Measurements from ENCODE around the gene SPOCK1.

Gene SPOCK1

GRCh38 chr5:137264041-137264440, 235.1 kb downstream of the SPOCK1 start:
- no peak overlapping the region for H2BK5ac ChIP-seq (ENCODE audit: low read depth, low read length, poor library complexity, severe bottlenecking)
- H2BK12ac ChIP-seq (ENCODE audit: low read length in 2 of 2): no peak overlapping the region
- WGBS: 78% methylated on average over 3 of the region's 3 CpGs
- peak overlapping the region in 1 of 2 experiments; percentile 36 for H3K4me3 ChIP-seq (ENCODE audit: insufficient read depth in 1 of 2, low read depth in 1 of 2, low read length in 2 of 2)
- H3K4me1 ChIP-seq (ENCODE audit: control insufficient read depth, insufficient read depth, low read depth, low read length): no peaks in the 10 kb centered on the region
- no peaks in the 10 kb centered on the region for H3K79me1 ChIP-seq (replicated peaks; ENCODE audit: low read length, poor library complexity, severe bottlenecking)
- H3K18ac ChIP-seq (ENCODE audit: low read depth in 1 of 2, low read length in 2 of 2): no peak overlapping the region
- DNase-seq: no peak
- no peak overlapping the region for H4K91ac ChIP-seq (ENCODE audit: low read length)
- no peak overlapping the region for H3K14ac ChIP-seq (ENCODE audit: low read length in 2 of 2)
- H3K23ac ChIP-seq (ENCODE audit: low read length in 2 of 2): no peak overlapping the region
- no peak overlapping the region for H2BK120ac ChIP-seq (ENCODE audit: low read depth, low read length)
- H3K27ac ChIP-seq (ENCODE audit: low read length, poor library complexity, severe bottlenecking): no peak overlapping the region
- no peak overlapping the region for H2AFZ ChIP-seq (ENCODE audit: low read depth, low read length)
- peaks cover 0 to 51% of the 10 kb centered on the region in 2 experiments for H3K27me3 ChIP-seq (ENCODE audit: control insufficient read depth in 1 of 2, insufficient read depth in 1 of 2, low read length in 2 of 2)
- H3K36me3 ChIP-seq (ENCODE audit: control insufficient read depth in 1 of 2, insufficient read depth in 2 of 2, low read depth in 1 of 2, low read length in 2 of 2): no peaks in the 10 kb centered on the region
- no peaks in the 10 kb centered on the region for H3K9me3 ChIP-seq (ENCODE audit: control insufficient read depth, low read length)
- H4K8ac ChIP-seq (ENCODE audit: low read length): no peak overlapping the region
- H3K4me2 ChIP-seq (ENCODE audit: low read length, poor library complexity, severe bottlenecking): no peak overlapping the region
- no peak overlapping the region for H2BK15ac ChIP-seq (ENCODE audit: low read depth, poor library complexity, severe bottlenecking)
- H3K4ac ChIP-seq (ENCODE audit: low read depth in 1 of 2, low read length in 2 of 2): no peak overlapping the region
- H2AK5ac ChIP-seq (ENCODE audit: low read length, severe bottlenecking): no peak overlapping the region
- H3K9ac ChIP-seq (ENCODE audit: low read length): no peak overlapping the region

GRCh38 chr5:137263371-137264005, 235.6 kb downstream of the SPOCK1 start:
- Histone ChIP-seq H3K18ac (ENCODE audit: low read depth in 1 of 2, low read length in 2 of 2) (no peak overlapping the region), H3K4ac (ENCODE audit: low read depth in 1 of 2, low read length in 2 of 2) (no peak overlapping the region), H3K4me1 (ENCODE audit: control insufficient read depth, insufficient read depth, low read depth, low read length) (no peaks in the 10 kb centered on the region), H2BK12ac (ENCODE audit: low read length in 2 of 2) (no peak overlapping the region), H3K27me3 (ENCODE audit: control insufficient read depth in 1 of 2, insufficient read depth in 1 of 2, low read length in 2 of 2) (peaks cover 0 to 51% of the 10 kb centered on the region in 2 experiments), H3K4me2 (ENCODE audit: low read length, poor library complexity, severe bottlenecking) (no peak overlapping the region), H3K36me3 (ENCODE audit: control insufficient read depth in 1 of 2, insufficient read depth in 2 of 2, low read depth in 1 of 2, low read length in 2 of 2) (no peaks in the 10 kb centered on the region), H3K9me3 (ENCODE audit: control insufficient read depth, low read length) (no peaks in the 10 kb centered on the region), H3K9ac (ENCODE audit: low read length) (no peak overlapping the region), H2BK120ac (ENCODE audit: low read depth, low read length) (no peak overlapping the region), H2BK5ac (ENCODE audit: low read depth, low read length, poor library complexity, severe bottlenecking) (no peak overlapping the region), H3K14ac (ENCODE audit: low read length in 2 of 2) (no peak overlapping the region), H3K23ac (ENCODE audit: low read length in 2 of 2) (no peak overlapping the region), H3K27ac (ENCODE audit: low read length, poor library complexity, severe bottlenecking) (no peak overlapping the region), H3K4me3 (ENCODE audit: insufficient read depth in 1 of 2, low read depth in 1 of 2, low read length in 2 of 2) (no peak overlapping the region), H2BK15ac (ENCODE audit: low read depth, poor library complexity, severe bottlenecking) (no peak overlapping the region), H3K79me1 (replicated peaks; ENCODE audit: low read length, poor library complexity, severe bottlenecking) (no peaks in the 10 kb centered on the region), H2AK5ac (ENCODE audit: low read length, severe bottlenecking) (no peak overlapping the region), H2AFZ (ENCODE audit: low read depth, low read length) (no peak overlapping the region), H4K8ac (ENCODE audit: low read length) (no peak overlapping the region), H4K91ac (ENCODE audit: low read length) (no peak overlapping the region)
- no peak for DNase-seq
- WGBS: 85% methylated on average over 5 of the region's 5 CpGs

GRCh38 chr5:137262818-137263217, 236.3 kb downstream of the SPOCK1 start:
- no peak overlapping the region for H2AFZ ChIP-seq (ENCODE audit: low read depth, low read length)
- H3K14ac ChIP-seq (ENCODE audit: low read length in 2 of 2): no peak overlapping the region
- peaks cover 0 to 54% of the 10 kb centered on the region in 2 experiments for H3K27me3 ChIP-seq (ENCODE audit: control insufficient read depth in 1 of 2, insufficient read depth in 1 of 2, low read length in 2 of 2)
- no peak overlapping the region for H3K4me2 ChIP-seq (ENCODE audit: low read length, poor library complexity, severe bottlenecking)
- no peak overlapping the region for H3K18ac ChIP-seq (ENCODE audit: low read depth in 1 of 2, low read length in 2 of 2)
- no peak overlapping the region for H3K4me3 ChIP-seq (ENCODE audit: insufficient read depth in 1 of 2, low read depth in 1 of 2, low read length in 2 of 2)
- H4K8ac ChIP-seq (ENCODE audit: low read length): no peak overlapping the region
- H2BK15ac ChIP-seq (ENCODE audit: low read depth, poor library complexity, severe bottlenecking): no peak overlapping the region
- H3K9ac ChIP-seq (ENCODE audit: low read length): no peak overlapping the region
- H4K91ac ChIP-seq (ENCODE audit: low read length): no peak overlapping the region
- no peak overlapping the region for H2AK5ac ChIP-seq (ENCODE audit: low read length, severe bottlenecking)
- no peak overlapping the region for H2BK120ac ChIP-seq (ENCODE audit: low read depth, low read length)
- H3K23ac ChIP-seq (ENCODE audit: low read length in 2 of 2): no peak overlapping the region
- H3K9me3 ChIP-seq (ENCODE audit: control insufficient read depth, low read length): no peaks in the 10 kb centered on the region
- no peaks in the 10 kb centered on the region for H3K79me1 ChIP-seq (replicated peaks; ENCODE audit: low read length, poor library complexity, severe bottlenecking)
- no peak for DNase-seq
- H3K27ac ChIP-seq (ENCODE audit: low read length, poor library complexity, severe bottlenecking): no peak overlapping the region
- H3K4ac ChIP-seq (ENCODE audit: low read depth in 1 of 2, low read length in 2 of 2): no peak overlapping the region
- H2BK5ac ChIP-seq (ENCODE audit: low read depth, low read length, poor library complexity, severe bottlenecking): no peak overlapping the region
- no peaks in the 10 kb centered on the region for H3K4me1 ChIP-seq (ENCODE audit: control insufficient read depth, insufficient read depth, low read depth, low read length)
- no peaks in the 10 kb centered on the region for H3K36me3 ChIP-seq (ENCODE audit: control insufficient read depth in 1 of 2, insufficient read depth in 2 of 2, low read depth in 1 of 2, low read length in 2 of 2)
- H2BK12ac ChIP-seq (ENCODE audit: low read length in 2 of 2): no peak overlapping the region

- no peak overlapping the region for H3K23ac ChIP-seq (ENCODE audit: low read length in 2 of 2)
- no peaks in the 10 kb centered on the region for H3K36me3 ChIP-seq (ENCODE audit: control insufficient read depth in 1 of 2, insufficient read depth in 2 of 2, low read depth in 1 of 2, low read length in 2 of 2)
- H2AFZ ChIP-seq (ENCODE audit: low read depth, low read length): no peak overlapping the region
- WGBS: 70% methylated on average over 5 of the region's 5 CpGs
- H2AK5ac ChIP-seq (ENCODE audit: low read length, severe bottlenecking): no peak overlapping the region
- no peak overlapping the region for H2BK5ac ChIP-seq (ENCODE audit: low read depth, low read length, poor library complexity, severe bottlenecking)
- H3K27me3 ChIP-seq (ENCODE audit: control insufficient read depth in 1 of 2, insufficient read depth in 1 of 2, low read length in 2 of 2): peaks cover 0 to 44% of the 10 kb centered on the region in 2 experiments
- H3K4me3 ChIP-seq (ENCODE audit: insufficient read depth in 1 of 2, low read depth in 1 of 2, low read length in 2 of 2): no peak overlapping the region
- no peaks in the 10 kb centered on the region for H3K9me3 ChIP-seq (ENCODE audit: control insufficient read depth, low read length)
- no peak overlapping the region for H3K4me2 ChIP-seq (ENCODE audit: low read length, poor library complexity, severe bottlenecking)
- H2BK15ac ChIP-seq (ENCODE audit: low read depth, poor library complexity, severe bottlenecking): no peak overlapping the region
- H4K91ac ChIP-seq (ENCODE audit: low read length): no peak overlapping the region
- H3K4me1 ChIP-seq (ENCODE audit: control insufficient read depth, insufficient read depth, low read depth, low read length): no peaks in the 10 kb centered on the region
- no peak for DNase-seq
- H3K27ac ChIP-seq (ENCODE audit: low read length, poor library complexity, severe bottlenecking): no peak overlapping the region
- no peak overlapping the region for H2BK12ac ChIP-seq (ENCODE audit: low read length in 2 of 2)
- H3K9ac ChIP-seq (ENCODE audit: low read length): no peak overlapping the region
- H3K18ac ChIP-seq (ENCODE audit: low read depth in 1 of 2, low read length in 2 of 2): no peak overlapping the region
- no peaks in the 10 kb centered on the region for H3K79me1 ChIP-seq (replicated peaks; ENCODE audit: low read length, poor library complexity, severe bottlenecking)
- no peak overlapping the region for H4K8ac ChIP-seq (ENCODE audit: low read length)
- no peak overlapping the region for H3K14ac ChIP-seq (ENCODE audit: low read length in 2 of 2)
- no peak overlapping the region for H3K4ac ChIP-seq (ENCODE audit: low read depth in 1 of 2, low read length in 2 of 2)
- H2BK120ac ChIP-seq (ENCODE audit: low read depth, low read length): no peak overlapping the region
These were observed 238.1 kb downstream of the SPOCK1 start for GRCh38 chr5:137260820-137261695.
